HUDEP-2 (cell line): Measurements from ENCODE around the gene LTBP2.
"Not testable (repeated sequence)": the region's sequence is repeated elsewhere in the genome, so short reads cannot be mapped to it uniquely, and the experiment has no call there.

Experiments used
- DNase-seq, 76 experiments: peaks; one replicate each; lab custom pipeline; 2025; ENCODE audit not compliant: unreplicated experiment in 76 of 76; lab: John Stamatoyannopoulos, UW

The LTBP2 gene

GRCh38 chr14:74557691-74558090, 54.3 kb downstream of the LTBP2 start:
- DNase-seq, result no peak

- no peak for DNase-seq
Measured at GRCh38 chr14:74555476-74556050, 56.5 kb downstream of the LTBP2 start.

GRCh38 chr14:74554742-74555362, 57.2 kb downstream of the LTBP2 start:
- no peak for DNase-seq

- no peak for DNase-seq
Measured at GRCh38 chr14:74552623-74553022, 59.4 kb downstream of the LTBP2 start.

GRCh38 chr14:74551431-74552371, 60.3 kb downstream of the LTBP2 start:
- DNase-seq, result no peak

- no peak for DNase-seq
Measured at GRCh38 chr14:74551001-74551400, 61.0 kb downstream of the LTBP2 start.

- DNase-seq, result no peak
Measured at GRCh38 chr14:74550071-74550470, 62.0 kb downstream of the LTBP2 start.

- DNase-seq, result no peak
Measured at GRCh38 chr14:74549588-74549987, 62.4 kb downstream of the LTBP2 start.

GRCh38 chr14:74548881-74549280, 63.2 kb downstream of the LTBP2 start:
- DNase-seq, result peak in 19 of 76 experiments; percentile 7 to 34 (median 20)

GRCh38 chr14:74547331-74547927, 64.6 kb downstream of the LTBP2 start:
- DNase-seq, result no peak

- no peak for DNase-seq
Measured at GRCh38 chr14:74546416-74546815, 65.6 kb downstream of the LTBP2 start.

- DNase-seq, result no peak
Measured at GRCh38 chr14:74545386-74545785, 66.7 kb downstream of the LTBP2 start.

GRCh38 chr14:74543771-74544438, 68.1 kb downstream of the LTBP2 start:
- DNase-seq, result no peak

- DNase-seq, result no peak
Measured at GRCh38 chr14:74542056-74542685, 69.9 kb downstream of the LTBP2 start.

- DNase-seq, result no peak
Measured at GRCh38 chr14:74541225-74541624, 70.8 kb downstream of the LTBP2 start.

GRCh38 chr14:74539503-74539902, 72.5 kb downstream of the LTBP2 start:
- DNase-seq, result no peak

GRCh38 chr14:74538411-74539391, 73.3 kb downstream of the LTBP2 start:
- no peak for DNase-seq

- not testable (repeated sequence) for DNase-seq
Measured at GRCh38 chr14:74536336-74536735, 75.7 kb downstream of the LTBP2 start.

- DNase-seq, result no peak
Measured at GRCh38 chr14:74535756-74536325, 76.2 kb downstream of the LTBP2 start.
